Endodermal cell (in vitro differentiated cells): ENCODE results near the gene PTPRS. TPM values are rescaled to one million over a fixed set of nuclear protein-coding genes. Genes with fewer than 3 reads are reported as not detected.

Experiments used
- DNase-seq: peaks from one replicate; pipeline ENCODE4 v3.0.0-alpha.2; 2017
- H3K27ac ChIP-seq: 2 replicates; pipeline ENCODE4 v1.5.1; 2013; ENCODE audit warnings: mild to moderate bottlenecking, low read depth, low read length, moderate library complexity
- H3K27me3 ChIP-seq: 2 replicates; pipeline ENCODE4 v1.6.1; 2013; ENCODE audit warnings: mild to moderate bottlenecking, low read length, moderate library complexity; ENCODE audit not compliant: insufficient read depth, control insufficient read depth, poor library complexity, severe bottlenecking
- H3K36me3 ChIP-seq: 2 replicates; pipeline ENCODE4 v1.7.0; 2013; ENCODE audit warnings: mild to moderate bottlenecking, low read length, moderate library complexity; ENCODE audit not compliant: control insufficient read depth, insufficient read depth
- H3K4me1 ChIP-seq: one replicate; pipeline ENCODE4 v1.7.0; 2013; ENCODE audit warnings: low read length; ENCODE audit not compliant: control insufficient read depth, insufficient read depth
- H3K4me3 ChIP-seq: 2 replicates; pipeline ENCODE4 v1.5.1; 2013; ENCODE audit warnings: mild to moderate bottlenecking, low read length, moderate library complexity
- H3K9ac ChIP-seq: 2 replicates; pipeline ENCODE4 v1.6.1; 2013; ENCODE audit warnings: mild to moderate bottlenecking, low read length, moderate library complexity; ENCODE audit not compliant: poor library complexity, severe bottlenecking; ENCODE audit errors: extremely low read depth
- H3K9me3 ChIP-seq: 2 replicates; pipeline ENCODE4 v1.6.1; 2013; ENCODE audit warnings: mild to moderate bottlenecking, low read length, moderate library complexity; ENCODE audit not compliant: control insufficient read depth
- H3K27ac Mint-ChIP-seq: 2 replicates; pipeline ENCODE4 v1.8.0; 2020; ENCODE audit warnings: mixed read lengths
- H3K27me3 Mint-ChIP-seq: 2 replicates; pipeline ENCODE4 v1.8.0; 2021; ENCODE audit warnings: mild to moderate bottlenecking, mixed read lengths; ENCODE audit not compliant: insufficient read depth
- H3K36me3 Mint-ChIP-seq: 2 replicates; pipeline ENCODE4 v1.8.0; 2020; ENCODE audit warnings: low read depth, mixed read lengths
- H3K4me1 Mint-ChIP-seq: 2 replicates; pipeline ENCODE4 v1.8.0; 2020; ENCODE audit warnings: mixed read lengths
- H3K4me3 Mint-ChIP-seq: 2 replicates; pipeline ENCODE4 v1.8.0; 2020; ENCODE audit warnings: mild to moderate bottlenecking, moderate library complexity, mixed read lengths
- H3K9me3 Mint-ChIP-seq: 2 replicates; pipeline ENCODE4 v1.8.0; 2020; ENCODE audit warnings: mild to moderate bottlenecking, mixed read lengths
- WGBS, 2 experiments: methylation state at CpG; one replicate each; pipeline versions ENCODE4 v1.1.5 to v1.1.7; 2013; ENCODE audit warnings: missing lambda C conversion rate in 2 of 2, mixed read lengths in 1 of 2; ENCODE audit not compliant: insufficient coverage in 1 of 2, insufficient read length in 1 of 2; 5-methylcytosine and 5-hydroxymethylcytosine counted together
- total RNA-seq, 2 donors: library from RNA; stranded (reverse); fragmentation: NEBNext Ultra II Directional in 1 of 2; extraction: Animal tissue kit (Norgen Biotek cat#: 25700) in 1 of 2; gene quantifications; 2 replicates in 1 of 2; 3 replicates in 1 of 2; pipeline ENCODE4 v1.2.1, GENCODE V29; 2021
- TF ChIP-seq, protein P1 (sequence below): fragments of 200-600 bp; sonication (generic); conservative IDR thresholded peaks from 2 replicates; pipeline ENCODE4 v1.5.0; 2021; ENCODE audit warnings: antibody characterized with exemption, mild to moderate bottlenecking

PTPRS gene
- total RNA-seq, 2 donors from 2014 or later, result 226 to 248 TPM

DNA sequence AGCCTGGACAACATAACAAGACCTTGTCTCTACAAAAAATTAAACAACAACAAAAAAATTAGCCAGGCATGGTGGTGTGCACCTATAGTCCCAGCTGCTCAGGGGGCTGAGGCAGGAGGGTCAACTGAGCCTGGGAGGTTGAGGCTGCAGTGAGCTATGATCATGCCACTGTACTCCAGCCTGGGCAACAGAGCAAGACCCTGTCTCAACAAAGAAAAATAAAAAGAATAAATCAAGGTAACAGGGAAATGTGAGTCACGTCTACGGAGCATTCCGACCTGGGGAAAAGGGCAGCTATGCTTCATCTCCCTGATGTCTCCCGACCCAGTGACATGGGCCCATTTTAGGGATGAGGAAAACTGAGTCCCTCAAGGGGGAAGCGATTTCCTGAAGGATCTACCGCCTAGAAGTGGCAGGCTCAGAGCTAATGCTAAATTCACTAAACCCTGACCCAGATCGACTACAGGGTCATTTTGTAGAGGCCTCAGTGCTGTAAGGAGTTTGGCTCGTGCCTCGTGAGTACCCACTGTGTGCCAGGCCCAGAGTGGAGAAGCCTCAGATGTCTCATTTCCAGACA is 19.5 kb downstream of the PTPRS start:
- H3K9me3 ChIP-seq, result peaks cover 4% of the 10 kb centered on the region
- TF ChIP-seq, protein P1, sequence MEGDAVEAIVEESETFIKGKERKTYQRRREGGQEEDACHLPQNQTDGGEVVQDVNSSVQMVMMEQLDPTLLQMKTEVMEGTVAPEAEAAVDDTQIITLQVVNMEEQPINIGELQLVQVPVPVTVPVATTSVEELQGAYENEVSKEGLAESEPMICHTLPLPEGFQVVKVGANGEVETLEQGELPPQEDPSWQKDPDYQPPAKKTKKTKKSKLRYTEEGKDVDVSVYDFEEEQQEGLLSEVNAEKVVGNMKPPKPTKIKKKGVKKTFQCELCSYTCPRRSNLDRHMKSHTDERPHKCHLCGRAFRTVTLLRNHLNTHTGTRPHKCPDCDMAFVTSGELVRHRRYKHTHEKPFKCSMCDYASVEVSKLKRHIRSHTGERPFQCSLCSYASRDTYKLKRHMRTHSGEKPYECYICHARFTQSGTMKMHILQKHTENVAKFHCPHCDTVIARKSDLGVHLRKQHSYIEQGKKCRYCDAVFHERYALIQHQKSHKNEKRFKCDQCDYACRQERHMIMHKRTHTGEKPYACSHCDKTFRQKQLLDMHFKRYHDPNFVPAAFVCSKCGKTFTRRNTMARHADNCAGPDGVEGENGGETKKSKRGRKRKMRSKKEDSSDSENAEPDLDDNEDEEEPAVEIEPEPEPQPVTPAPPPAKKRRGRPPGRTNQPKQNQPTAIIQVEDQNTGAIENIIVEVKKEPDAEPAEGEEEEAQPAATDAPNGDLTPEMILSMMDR, result no peak
- H3K4me3 ChIP-seq, result no peak overlapping the region
- no peaks in the 10 kb centered on the region for H3K4me1 ChIP-seq
- H3K27me3 Mint-ChIP-seq, result no peaks in the 10 kb centered on the region
- H3K9me3 Mint-ChIP-seq, result no peaks in the 10 kb centered on the region
- WGBS, 2 experiments, result 96 to 99% methylated on average over 9 of the region's 9 CpGs
- no peak overlapping the region for H3K9ac ChIP-seq
- H3K4me1 Mint-ChIP-seq, result no peaks in the 10 kb centered on the region
- peaks cover 17% of the 10 kb centered on the region for H3K36me3 ChIP-seq
- H3K27me3 ChIP-seq, result no peaks in the 10 kb centered on the region
- DNase-seq, result no peak
- H3K27ac Mint-ChIP-seq, result no peak overlapping the region
- H3K27ac ChIP-seq, result no peak overlapping the region
- H3K4me3 Mint-ChIP-seq, result no peak overlapping the region
- H3K36me3 Mint-ChIP-seq, result peaks cover 34% of the 10 kb centered on the region

DNA sequence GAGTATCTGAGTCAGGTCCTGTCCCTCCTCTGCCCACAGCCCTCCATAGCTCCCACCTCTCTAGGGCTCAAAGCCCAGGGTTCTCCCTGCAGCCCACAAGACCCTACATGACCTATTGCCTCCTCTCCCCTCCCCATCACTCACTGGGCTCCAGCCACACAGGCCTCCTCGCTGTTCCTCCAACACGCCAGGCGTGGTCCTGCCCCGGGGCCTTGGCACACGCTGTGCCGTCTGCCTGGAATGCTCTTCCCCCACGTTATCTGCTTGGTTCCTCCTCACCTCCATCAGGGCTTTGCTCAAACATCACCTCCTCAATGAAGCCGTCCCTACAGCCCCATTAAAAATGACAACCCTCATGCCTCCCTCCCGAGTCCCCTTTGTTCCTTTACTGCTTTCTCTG is 21.1 kb downstream of the PTPRS start:
- H3K27me3 ChIP-seq, result no peaks in the 10 kb centered on the region
- no peaks in the 10 kb centered on the region for H3K4me1 ChIP-seq
- Mint-ChIP-seq H3K27me3 (no peaks in the 10 kb centered on the region), H3K36me3 (peaks cover 29% of the 10 kb centered on the region), H3K27ac (no peak overlapping the region), H3K4me3 (no peak overlapping the region), H3K9me3 (no peaks in the 10 kb centered on the region), H3K4me1 (no peaks in the 10 kb centered on the region)
- H3K9ac ChIP-seq, result no peak overlapping the region
- DNase-seq, result no peak
- H3K27ac ChIP-seq, result no peak overlapping the region
- TF ChIP-seq, protein P1, result no peak
- no peak overlapping the region for H3K4me3 ChIP-seq
- peaks cover 12% of the 10 kb centered on the region for H3K36me3 ChIP-seq
- WGBS, 2 experiments, result 94 to 97% methylated on average over 9 of the region's 9 CpGs
- H3K9me3 ChIP-seq, result no peaks in the 10 kb centered on the region

DNA sequence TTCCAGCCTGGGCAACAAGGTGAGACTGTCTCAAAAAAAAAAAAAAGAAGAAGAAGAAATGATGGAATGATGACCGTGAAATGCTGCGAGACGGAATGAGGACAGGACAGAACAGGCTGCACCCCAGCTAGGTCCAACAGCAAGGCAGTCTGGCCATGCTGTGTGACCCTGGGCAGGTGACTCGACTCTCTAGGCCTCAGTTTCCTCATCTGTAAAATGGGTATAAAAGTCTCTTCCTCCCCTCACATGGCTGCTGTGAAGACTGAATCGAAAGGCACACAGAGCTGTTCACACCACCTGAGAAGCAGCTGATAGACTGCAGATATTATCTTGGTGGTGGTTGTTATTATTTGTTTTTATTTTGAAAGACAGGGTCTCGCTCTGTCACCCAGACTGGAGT is 22.3 kb downstream of the PTPRS start:
- H3K4me1 Mint-ChIP-seq, result no peaks in the 10 kb centered on the region
- no peaks in the 10 kb centered on the region for H3K9me3 ChIP-seq
- H3K36me3 ChIP-seq, result peaks cover 9% of the 10 kb centered on the region
- WGBS, 2 experiments, result 97 to 100% methylated on average over 4 to 6 of the region's 6 CpGs
- no peak overlapping the region for H3K27ac ChIP-seq
- H3K36me3 Mint-ChIP-seq, result peaks cover 28% of the 10 kb centered on the region
- no peak overlapping the region for H3K27ac Mint-ChIP-seq
- H3K4me3 ChIP-seq, result no peak overlapping the region
- H3K9ac ChIP-seq, result no peak overlapping the region
- no peak overlapping the region for H3K4me3 Mint-ChIP-seq
- TF ChIP-seq, protein P1, result no peak
- no peaks in the 10 kb centered on the region for H3K4me1 ChIP-seq
- DNase-seq, result no peak
- H3K27me3 ChIP-seq, result no peaks in the 10 kb centered on the region
- H3K9me3 Mint-ChIP-seq, result no peaks in the 10 kb centered on the region
- no peaks in the 10 kb centered on the region for H3K27me3 Mint-ChIP-seq
